CD4-positive, alpha-beta memory T cell (primary cell): Measurements from ENCODE around the gene OBP2B. TPM values are rescaled to one million over a fixed set of nuclear protein-coding genes. Genes with fewer than 3 reads are reported as not detected.

Experiments
- CTCF ChIA-PET: fragments of 350-600 bp; sonication (Branson Sonifier 250); formaldehyde crosslinking; loops from one replicate; lab custom pipeline; 2021; ENCODE audit warnings: inconsistent platforms; ENCODE audit not compliant: partially characterized antibody; lab: Charles Lee
- POLR2A ChIA-PET: fragments of 350-600 bp; sonication (Branson Sonifier 250); formaldehyde crosslinking; loops from one replicate; lab custom pipeline; 2021; ENCODE audit not compliant: partially characterized antibody; lab: Charles Lee
- DNase-seq, 5 donors: peaks; one replicate each; pipeline versions ENCODE4 v3.0.0 to v3.0.0-alpha.2; 2020 to 2022; ENCODE audit warnings: mixed read lengths in 1 of 5
- H3K27ac ChIP-seq: one replicate; pipeline ENCODE4 v1.7.0; 2013; ENCODE audit warnings: low read depth, low read length
- H3K27me3 ChIP-seq: 2 replicates; pipeline ENCODE4 v1.7.0; 2013; ENCODE audit warnings: mild to moderate bottlenecking, low read length, moderate library complexity; ENCODE audit not compliant: insufficient read depth
- H3K36me3 ChIP-seq: 2 replicates; pipeline ENCODE4 v1.7.0; 2013; ENCODE audit warnings: mild to moderate bottlenecking, low read length, moderate library complexity; ENCODE audit not compliant: insufficient read depth
- H3K4me1 ChIP-seq: 2 replicates; pipeline ENCODE4 v1.7.0; 2013; ENCODE audit warnings: mild to moderate bottlenecking, low read length, moderate library complexity; ENCODE audit not compliant: insufficient read depth
- H3K4me3 ChIP-seq, 2 donors: one replicate each; pipeline ENCODE4 v1.7.0; 2013; ENCODE audit warnings: low read length in 2 of 2, mild to moderate bottlenecking in 1 of 2
- H3K9me3 ChIP-seq, 2 donors: one replicate each; pipeline ENCODE4 v1.7.0; 2013; ENCODE audit warnings: low read length in 2 of 2, control low read depth in 1 of 2; ENCODE audit not compliant: control insufficient read depth in 1 of 2
- H3K27ac Mint-ChIP-seq, 7 donors: one replicate each; pipeline ENCODE4 v1.8.0; 2020 to 2021; ENCODE audit warnings: mixed read lengths in 7 of 7, mild to moderate bottlenecking in 6 of 7, inconsistent platforms in 3 of 7, moderate library complexity in 3 of 7
- H3K27me3 Mint-ChIP-seq, 2 donors: one replicate each; pipeline ENCODE4 v1.8.0; 2020 to 2021; ENCODE audit warnings: mixed read lengths in 2 of 2
- H3K36me3 Mint-ChIP-seq, 2 donors: one replicate each; pipeline ENCODE4 v1.8.0; 2020 to 2021; ENCODE audit warnings: mixed read lengths in 2 of 2, inconsistent platforms in 1 of 2, mild to moderate bottlenecking in 1 of 2
- H3K4me1 Mint-ChIP-seq, 4 donors: one replicate each; pipeline ENCODE4 v1.8.0; 2020 to 2021; ENCODE audit warnings: mixed read lengths in 4 of 4, mild to moderate bottlenecking in 1 of 4
- H3K4me3 Mint-ChIP-seq, 8 donors: one replicate each; pipeline ENCODE4 v1.8.0; 2020 to 2021; ENCODE audit warnings: mixed read lengths in 8 of 8, mild to moderate bottlenecking in 7 of 8, moderate library complexity in 6 of 8, inconsistent platforms in 3 of 8
- H3K9me3 Mint-ChIP-seq, 8 donors: one replicate each; pipeline ENCODE4 v1.8.0; 2020 to 2021; ENCODE audit warnings: mixed read lengths in 8 of 8, mild to moderate bottlenecking in 5 of 8, inconsistent platforms in 3 of 8, moderate library complexity in 1 of 8
- intact Hi-C: fragments of 100-400 bp; cut with micrococcal nuclease; formaldehyde crosslinking; loops from one replicate; pipeline ENCODE4 v1.15.1; 2023
- polyA plus RNA-seq, 2 donors: library from polyadenylated mRNA; unstranded; fragments of 300-500 nt; fragmentation: Illumina TruSeq; gene quantifications; one replicate each; pipeline ENCODE4 v1.2.3, GENCODE V29; 2021
- total RNA-seq, 2 experiments: library from RNA; stranded (reverse); gene quantifications; one replicate each; pipeline ENCODE4 v1.2.3, GENCODE V29; 2021

Gene OBP2B
- total and polyA plus RNA-seq, 4 experiments from 2014 or later: not detected

DNA sequence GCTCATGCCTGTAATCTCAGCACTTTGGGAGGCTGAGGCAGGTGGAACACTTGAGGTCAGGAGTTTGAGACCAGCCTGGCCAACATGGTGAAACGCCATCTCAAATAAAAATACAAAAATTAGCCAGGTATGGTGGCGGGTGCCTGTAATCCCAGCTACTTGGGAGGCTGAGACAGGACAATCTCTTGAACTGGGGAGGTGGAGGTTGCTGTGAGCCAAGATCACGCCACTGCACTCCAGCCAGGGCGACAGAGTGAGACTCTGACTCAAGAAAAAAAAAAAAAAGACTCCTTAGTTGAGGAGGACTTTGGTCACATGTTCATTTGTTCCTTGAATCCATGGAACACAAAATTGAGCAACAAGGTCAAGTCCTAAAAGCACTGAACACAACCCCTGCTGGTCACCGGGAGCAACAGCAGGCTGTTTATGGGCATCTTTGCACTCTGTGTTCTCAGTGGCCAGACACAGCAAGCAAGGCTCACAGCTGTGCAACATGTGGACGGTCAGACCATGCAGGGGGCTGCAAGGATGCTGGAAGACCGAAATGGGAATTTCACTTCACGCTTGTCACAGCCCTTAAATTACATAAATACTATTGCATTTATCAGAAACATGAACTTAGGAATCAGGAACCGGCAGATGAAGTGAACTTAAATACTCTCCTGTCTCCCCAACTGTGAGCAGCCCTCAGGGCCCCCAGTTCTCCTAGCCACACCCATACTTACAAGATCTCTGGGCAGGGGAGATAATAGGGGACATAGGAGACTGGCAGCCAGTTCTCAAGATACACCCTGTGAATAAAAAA, 48.1 kb downstream of the OBP2B start:
- peak; percentile 31 to 45 (median 33) for DNase-seq
- peaks cover 3 to 11% (median 7%) of the 10 kb centered on the region in 4 donors for H3K4me1 Mint-ChIP-seq
- intact Hi-C loops: no loop called here
- ChIA-PET POLR2A (interaction anchor here (1.0 kb wide), 1 partner anchor 13 kb away, joined by 4 read pairs; no protein-coding TSS in a partner anchor), CTCF (interaction anchor here (0.7 to 19.9 kb wide), 2 partner anchors 52 to 502 kb away, joined by 3 to 596 read pairs; partner anchors contain the start of gene RALGDS)
- H3K4me3 Mint-ChIP-seq: peak overlapping the region in 5 of 8 donors; percentile 8 to 81 (median 49)
- peaks cover 12% of the 10 kb centered on the region for H3K4me1 ChIP-seq
- no peak overlapping the region for H3K4me3 ChIP-seq
- no peaks in the 10 kb centered on the region for H3K36me3 ChIP-seq
- H3K9me3 Mint-ChIP-seq: no peaks in the 10 kb centered on the region
- no peaks in the 10 kb centered on the region for H3K9me3 ChIP-seq
- no peaks in the 10 kb centered on the region for H3K27me3 Mint-ChIP-seq
- no peaks in the 10 kb centered on the region for H3K27me3 ChIP-seq
- H3K36me3 Mint-ChIP-seq: no peaks in the 10 kb centered on the region
- H3K27ac ChIP-seq: no peak overlapping the region
- H3K27ac Mint-ChIP-seq: peak overlapping the region in 3 of 7 donors; percentile 5 to 76 (median 55)

DNA sequence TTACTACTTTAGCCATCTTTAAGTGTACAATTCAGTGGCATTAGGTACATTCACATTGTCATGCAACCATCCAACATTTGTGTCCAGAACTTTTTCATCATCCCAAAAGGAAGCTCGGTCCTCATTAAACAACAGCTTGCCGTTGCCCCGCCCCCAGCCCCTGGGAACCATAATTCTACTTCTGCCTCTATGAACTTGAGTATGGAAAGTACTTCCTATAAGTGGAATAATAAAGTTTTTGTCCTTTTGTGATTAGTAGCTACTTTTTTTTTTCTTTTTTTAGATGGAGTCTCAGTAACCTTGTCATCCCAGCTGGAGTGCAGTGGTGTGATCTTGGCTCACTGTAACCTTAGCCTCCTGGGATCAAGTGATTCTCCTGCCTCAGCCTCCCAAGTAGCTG, 50.4 kb downstream of the OBP2B start:
- Mint-ChIP-seq H3K4me1 (peaks cover 3 to 11% (median 7%) of the 10 kb centered on the region in 4 donors), H3K27ac (no peak overlapping the region), H3K36me3 (no peaks in the 10 kb centered on the region), H3K27me3 (no peaks in the 10 kb centered on the region), H3K9me3 (no peaks in the 10 kb centered on the region), H3K4me3 (no peak overlapping the region)
- H3K27ac ChIP-seq: no peak overlapping the region
- CTCF ChIA-PET: interaction anchor here (1.2 to 19.9 kb wide), 5 partner anchors 11 to 137 kb away, joined by 4 to 596 read pairs (median 5); partner anchors contain the start of gene RALGDS
- H3K36me3 ChIP-seq: no peaks in the 10 kb centered on the region
- no peaks in the 10 kb centered on the region for H3K9me3 ChIP-seq
- H3K4me3 ChIP-seq: no peak overlapping the region
- no peak for DNase-seq
- intact Hi-C loops: no loop called here
- H3K27me3 ChIP-seq: no peaks in the 10 kb centered on the region
- peaks cover 9% of the 10 kb centered on the region for H3K4me1 ChIP-seq
- POLR2A ChIA-PET: no interaction called here

Other genes starting within 250 kb of the OBP2B start
- not detected for gene GFI1B, start 230.6 kb downstream of the OBP2B start, total RNA-seq
- gene GFI1B, start 230.6 kb downstream of the OBP2B start, polyA plus RNA-seq: not detected
- 10 to 100 TPM; 71.3 to 71.5 TPM for gene GTF3C5, start 178.3 kb downstream of the OBP2B start, total RNA-seq
- gene GTF3C5, start 178.3 kb downstream of the OBP2B start, polyA plus RNA-seq: 10 to 100 TPM; 33.5 to 34.0 TPM
- 1 to 10 TPM; 1.2 to 1.6 TPM for gene CEL, start 147.3 kb downstream of the OBP2B start, total RNA-seq
- under 1 TPM in 1 of 2 donors, not detected in 1; 0.15 TPM for gene CEL, start 147.3 kb downstream of the OBP2B start, polyA plus RNA-seq
- gene RALGDS, start 88.0 kb downstream of the OBP2B start, total RNA-seq: 100 to 1,000 TPM; 123 to 131 TPM
- gene RALGDS, start 88.0 kb downstream of the OBP2B start, polyA plus RNA-seq: 10 to 100 TPM; 27.9 to 67.8 TPM
- 1 to 10 TPM; 3.6 to 6.3 TPM for gene GBGT1, start 45.3 kb downstream of the OBP2B start, total RNA-seq
- gene GBGT1, start 45.3 kb downstream of the OBP2B start, polyA plus RNA-seq: under 1 TPM; 0.16 to 0.50 TPM
- gene ABO, start 66.0 kb upstream of the OBP2B start, total RNA-seq: under 1 TPM in 1 of 2 experiments, not detected in 1; 0.29 TPM
- 1 to 10 TPM; 1.2 to 1.7 TPM for gene ABO, start 66.0 kb upstream of the OBP2B start, polyA plus RNA-seq
- gene SURF6, start 126.9 kb upstream of the OBP2B start, total RNA-seq: 10 to 100 TPM; 28.6 to 28.9 TPM
- 10 to 100 TPM in 1 of 2 donors, 1 to 10 TPM in 1; 2.3 to 13.4 TPM for gene SURF6, start 126.9 kb upstream of the OBP2B start, polyA plus RNA-seq
- gene MED22, start 138.9 kb upstream of the OBP2B start, total RNA-seq: 10 to 100 TPM; 40.2 to 42.8 TPM
- 10 to 100 TPM in 1 of 2 donors, 1 to 10 TPM in 1; 8.1 to 16.0 TPM for gene MED22, start 138.9 kb upstream of the OBP2B start, polyA plus RNA-seq
- 1,000 to 10,000 TPM; 2,104 to 2,268 TPM for gene RPL7A, start 139.0 kb upstream of the OBP2B start, total RNA-seq
- gene RPL7A, start 139.0 kb upstream of the OBP2B start, polyA plus RNA-seq: 1,000 to 10,000 TPM in 1 of 2 donors, 100 to 1,000 TPM in 1; 794 to 1,144 TPM
- gene SURF1, start 147.2 kb upstream of the OBP2B start, total RNA-seq: 10 to 100 TPM; 54.3 to 61.1 TPM
- 100 to 1,000 TPM; 105 to 114 TPM for gene SURF1, start 147.2 kb upstream of the OBP2B start, polyA plus RNA-seq
- gene SURF2, start 147.3 kb upstream of the OBP2B start, total RNA-seq: 10 to 100 TPM; 19.5 to 19.8 TPM
- 10 to 100 TPM; 29.7 to 46.7 TPM for gene SURF2, start 147.3 kb upstream of the OBP2B start, polyA plus RNA-seq
- 100 to 1,000 TPM; 103 to 110 TPM for gene SURF4, start 166.8 kb upstream of the OBP2B start, total RNA-seq
- 100 to 1,000 TPM; 156 to 264 TPM for gene SURF4, start 166.8 kb upstream of the OBP2B start, polyA plus RNA-seq
- gene STKLD1, start 167.1 kb upstream of the OBP2B start, total RNA-seq: 1 to 10 TPM; 1.4 to 2.1 TPM
- 1 to 10 TPM in 1 of 2 donors, not detected in 1; 1.5 TPM for gene STKLD1, start 167.1 kb upstream of the OBP2B start, polyA plus RNA-seq
- gene REXO4, start 208.8 kb upstream of the OBP2B start, total RNA-seq: 10 to 100 TPM; 38.7 to 39.0 TPM
- 10 to 100 TPM; 10.7 to 25.2 TPM for gene REXO4, start 208.8 kb upstream of the OBP2B start, polyA plus RNA-seq
- 1 to 10 TPM; 1.5 to 1.7 TPM for gene ADAMTS13, start 213.1 kb upstream of the OBP2B start, total RNA-seq
- gene ADAMTS13, start 213.1 kb upstream of the OBP2B start, polyA plus RNA-seq: not detected